HL-60 (cell line): ENCODE measurements around the gene HLTF.

Experiments used
- CTCF ChIP-seq: IDR thresholded peaks from one replicate; pipeline ENCODE4 v1.5.1; 2011; ENCODE audit warnings: low read length, control low read depth, inconsistent platforms; ENCODE audit not compliant: insufficient read depth
- GABPA ChIP-seq: IDR thresholded peaks from 2 replicates; pipeline ENCODE4 v1.6.1; 2012; ENCODE audit warnings: low read depth
- POLR2AphosphoS5 ChIP-seq: IDR thresholded peaks from 2 replicates; pipeline ENCODE4 v1.6.1; 2012; ENCODE audit warnings: low read depth
- REST ChIP-seq: IDR thresholded peaks from 2 replicates; pipeline ENCODE4 v1.6.1; 2012; ENCODE audit warnings: low read depth; ENCODE audit not compliant: insufficient replicate concordance
- SPI1 ChIP-seq: IDR thresholded peaks from 2 replicates; pipeline ENCODE4 v1.6.1; 2012; ENCODE audit warnings: low read depth, mild to moderate bottlenecking, borderline replicate concordance

DNA sequence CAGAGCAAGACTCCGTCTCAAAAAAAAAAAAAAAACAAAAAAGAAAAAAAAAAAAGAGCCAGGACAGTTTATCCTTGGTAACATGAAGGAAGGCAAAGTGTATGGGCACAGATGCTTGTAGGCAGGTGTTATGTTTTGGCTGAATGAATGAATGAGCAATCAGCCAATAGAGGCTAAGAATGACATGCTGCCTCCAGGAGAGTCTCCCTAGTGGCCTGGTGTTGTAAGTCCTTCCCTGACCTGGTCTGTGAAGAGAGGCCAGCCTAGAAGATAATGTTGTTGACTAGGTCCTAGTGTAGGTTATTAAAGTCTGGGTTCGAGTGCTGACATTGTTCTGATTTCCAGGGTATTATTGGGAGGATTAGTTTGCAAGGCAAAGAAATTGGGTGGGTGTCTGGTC, 70.1 kb downstream of the HLTF start:
- TF ChIP-seq CTCF (no peak), POLR2AphosphoS5 (no peak), SPI1 (no peak), REST (no peak), GABPA (no peak)
